K562 (cell line): ENCODE measurements around the gene RASGRP1. TPM values are rescaled to one million over a fixed set of nuclear protein-coding genes. Genes with fewer than 3 reads are reported as not detected.

ENCODE experiments used
- C11orf30 ChIP-seq: fragments of 450-650 bp; IDR thresholded peaks from 2 replicates; pipeline ENCODE4 v1.6.1; 2016; ENCODE audit warnings: low read depth, mild to moderate bottlenecking
- CHD1 ChIP-seq: fragments of 200-600 bp; sonication (generic); IDR thresholded peaks from one replicate; pipeline ENCODE4 v1.6.1; 2012; ENCODE audit warnings: mild to moderate bottlenecking, moderate library complexity, low read length, inconsistent platforms
- CTBP1 ChIP-seq: fragments of 450-650 bp; IDR thresholded peaks from 2 replicates; pipeline ENCODE4 v1.6.1; 2016; ENCODE audit warnings: borderline replicate concordance
- DACH1 ChIP-seq: fragments of 450-650 bp; IDR thresholded peaks from 2 replicates; pipeline ENCODE4 v1.6.1; 2018; ENCODE audit not compliant: partially characterized antibody
- DNMT1 ChIP-seq: fragments of 450-650 bp; IDR thresholded peaks from 2 replicates; pipeline ENCODE4 v1.6.1; 2016; ENCODE audit warnings: antibody characterized with exemption, mild to moderate bottlenecking
- FOXP1 ChIP-seq: sonication (generic); formaldehyde crosslinking; IDR thresholded peaks from 2 replicates; pipeline ENCODE4 v1.8.0; 2022; ENCODE audit warnings: mild to moderate bottlenecking, missing genetic modification reagents
- ILK ChIP-seq: fragments of 450-650 bp; IDR thresholded peaks from 2 replicates; pipeline ENCODE4 v1.6.1; 2016; ENCODE audit warnings: missing genetic modification characterization, low read depth, mild to moderate bottlenecking, missing compliant biosample characterization, moderate library complexity, borderline replicate concordance
- KDM5B ChIP-seq: fragments of 200-600 bp; sonication (generic); IDR thresholded peaks from 2 replicates; pipeline ENCODE4 v1.6.1; 2012; ENCODE audit warnings: low read depth, mild to moderate bottlenecking, moderate library complexity, low read length, control low read depth, inconsistent platforms; ENCODE audit not compliant: insufficient replicate concordance
- KLF13 ChIP-seq: fragments of 450-650 bp; IDR thresholded peaks from 2 replicates; pipeline ENCODE4 v1.6.1; 2016; ENCODE audit warnings: missing genetic modification characterization, low read depth, mild to moderate bottlenecking, missing compliant biosample characterization, moderate library complexity, borderline replicate concordance
- PHTF2 ChIP-seq: fragments of 250-450 bp; sonication (Bioruptor Pico); IDR thresholded peaks from 2 replicates; pipeline ENCODE4 v1.5.0; 2021; ENCODE audit warnings: mild to moderate bottlenecking
- RFX1 ChIP-seq: fragments of 450-650 bp; IDR thresholded peaks from 2 replicates; pipeline ENCODE4 v1.6.1; 2016; ENCODE audit warnings: mild to moderate bottlenecking, moderate library complexity
- SMAD1 ChIP-seq: fragments of 150-350 bp; IDR thresholded peaks from 2 replicates; pipeline ENCODE4 v1.6.1; 2014; ENCODE audit warnings: low read length, low read depth; ENCODE audit not compliant: partially characterized antibody
- SP1 ChIP-seq: sonication (generic); formaldehyde crosslinking; IDR thresholded peaks from 2 replicates; pipeline ENCODE4 v1.8.1; 2022; ENCODE audit warnings: mild to moderate bottlenecking, missing genetic modification reagents
- SUPT5H ChIP-seq: fragments of 450-650 bp; IDR thresholded peaks from 2 replicates; pipeline ENCODE4 v1.6.1; 2016
- ZC3H4 ChIP-seq: sonication (generic); formaldehyde crosslinking; IDR thresholded peaks from 2 replicates; pipeline ENCODE4 v1.9.0; 2021; ENCODE audit warnings: missing genetic modification reagents, borderline replicate concordance
- ZNF146 ChIP-seq: IDR thresholded peaks from one replicate; pipeline ENCODE4 v1.6.1; 2018; ENCODE audit warnings: missing compliant biosample characterization; ENCODE audit not compliant: unreplicated experiment
- ZNF253 ChIP-seq: fragments of 250-450 bp; sonication (Bioruptor Pico); conservative IDR thresholded peaks from 2 replicates; pipeline ENCODE4 v1.6.1; 2021; ENCODE audit warnings: mild to moderate bottlenecking
- ZNF518B ChIP-seq: fragments of 250-450 bp; sonication (Bioruptor Pico); IDR thresholded peaks from 2 replicates; pipeline ENCODE4 v1.5.0; 2021; ENCODE audit warnings: mild to moderate bottlenecking, moderate library complexity
- ZNF655 ChIP-seq: fragments of 250-450 bp; sonication (Bioruptor Pico); IDR thresholded peaks from 2 replicates; pipeline ENCODE4 v1.5.0; 2021
- ZNF785 ChIP-seq: fragments of 250-450 bp; sonication (Bioruptor Pico); IDR thresholded peaks from 2 replicates; pipeline ENCODE4 v1.4.0; 2020; ENCODE audit warnings: mild to moderate bottlenecking
- polyA plus RNA-seq, 8 experiments: library from polyadenylated mRNA; depleted of rRNA in 4 of 8; stranded (reverse) in 5 of 8; unstranded in 3 of 8; fragments of >200 nt; fragmentation: Nextera tagmentation in 2 of 8; fragmentation: Illumina TruSeq in 1 of 8; extraction: Ambion mirVana in 2 of 8; extraction: Trizol in 1 of 8; gene quantifications; 2 replicates each; pipeline versions ENCODE4 v1.2.1 to v1.2.3, GENCODE V29; 2011 to 2014; ENCODE audit warnings: inconsistent platforms in 1 of 8, missing spikeins in 1 of 8
- total RNA-seq, 7 experiments: library from RNA; depleted of rRNA in 6 of 7; stranded (reverse); fragments of >200 nt in 6 of 7; fragmentation: Illumina TruSeq in 2 of 7; extraction: Trizol in 2 of 7; gene quantifications; 2 replicates each; pipeline versions ENCODE4 v1.2.1 to v1.2.3, GENCODE V29; 2011 to 2021; ENCODE audit warnings: low replicate concordance in 1 of 7
- TF ChIP-seq, protein P1 (sequence below): sonication (generic); formaldehyde crosslinking; IDR thresholded peaks from 2 replicates; pipeline ENCODE4 v1.8.1; 2023; ENCODE audit warnings: mild to moderate bottlenecking, missing genetic modification reagents
- TF ChIP-seq, protein P2 (sequence below): fragments of 250-450 bp; sonication (Bioruptor Pico); IDR thresholded peaks from 2 replicates; pipeline ENCODE4 v1.5.0; 2021

Gene RASGRP1
- total and polyA plus RNA-seq, 9 of the 15 experiments (the other 6 are each of a cell fraction or from before 2014, with no cell fraction given): 0.14 to 0.72 (median 0.31) TPM

GRCh38 chr15:38453971-38454695, 110.5 kb downstream of the RASGRP1 start, which contains the start of gene FAM98B (continued):
- TF ChIP-seq, protein P1, sequence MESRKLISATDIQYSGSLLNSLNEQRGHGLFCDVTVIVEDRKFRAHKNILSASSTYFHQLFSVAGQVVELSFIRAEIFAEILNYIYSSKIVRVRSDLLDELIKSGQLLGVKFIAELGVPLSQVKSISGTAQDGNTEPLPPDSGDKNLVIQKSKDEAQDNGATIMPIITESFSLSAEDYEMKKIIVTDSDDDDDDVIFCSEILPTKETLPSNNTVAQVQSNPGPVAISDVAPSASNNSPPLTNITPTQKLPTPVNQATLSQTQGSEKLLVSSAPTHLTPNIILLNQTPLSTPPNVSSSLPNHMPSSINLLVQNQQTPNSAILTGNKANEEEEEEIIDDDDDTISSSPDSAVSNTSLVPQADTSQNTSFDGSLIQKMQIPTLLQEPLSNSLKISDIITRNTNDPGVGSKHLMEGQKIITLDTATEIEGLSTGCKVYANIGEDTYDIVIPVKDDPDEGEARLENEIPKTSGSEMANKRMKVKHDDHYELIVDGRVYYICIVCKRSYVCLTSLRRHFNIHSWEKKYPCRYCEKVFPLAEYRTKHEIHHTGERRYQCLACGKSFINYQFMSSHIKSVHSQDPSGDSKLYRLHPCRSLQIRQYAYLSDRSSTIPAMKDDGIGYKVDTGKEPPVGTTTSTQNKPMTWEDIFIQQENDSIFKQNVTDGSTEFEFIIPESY (CRISPR knock-in tag): peak; percentile 46; the same call in 1 of the 2 replicates
- TF ChIP-seq ZNF253 (CRISPR knock-in tag) (no peak), ILK (tag) (no peak), DNMT1 (no peak), KDM5B (peak; percentile 92), SMAD1 (no peak), SUPT5H (peak; percentile 92), RFX1 (no peak), CHD1 (no peak), ZNF785 (CRISPR knock-in tag) (no peak), FOXP1 (CRISPR knock-in tag) (peak; percentile 34; the same call in 1 of the 2 replicates), SP1 (CRISPR knock-in tag) (peak; percentile 69; the same call in 1 of the 2 replicates), PHTF2 (no peak), DACH1 (no peak), C11orf30 (peak; percentile 95), ZNF146 (CRISPR knock-in tag) (no peak), KLF13 (no peak), ZNF518B (CRISPR knock-in tag) (no peak), CTBP1 (peak; percentile 72), ZC3H4 (CRISPR knock-in tag) (no peak), ZNF655 (no peak)
- TF ChIP-seq, protein P2, sequence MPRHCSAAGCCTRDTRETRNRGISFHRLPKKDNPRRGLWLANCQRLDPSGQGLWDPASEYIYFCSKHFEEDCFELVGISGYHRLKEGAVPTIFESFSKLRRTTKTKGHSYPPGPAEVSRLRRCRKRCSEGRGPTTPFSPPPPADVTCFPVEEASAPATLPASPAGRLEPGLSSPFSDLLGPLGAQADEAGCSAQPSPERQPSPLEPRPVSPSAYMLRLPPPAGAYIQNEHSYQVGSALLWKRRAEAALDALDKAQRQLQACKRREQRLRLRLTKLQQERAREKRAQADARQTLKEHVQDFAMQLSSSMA (CRISPR knock-in tag): 0 out of 2 replicates have a peak, but pooled peaks have one; percentile 58
